ENCODE results near the gene GOLGA8B.
"Not testable (repeated sequence)": the region's sequence is repeated elsewhere in the genome, so short reads cannot be mapped to it uniquely, and the experiment has no call there.

GRCh38 chr15:34559764-34560163 lies 23.7 kb downstream of the GOLGA8B start:
- not testable (repeated sequence) for TF ChIP-seq POLR2A (IDR thresholded peaks at IDR 0.05; ENCODE audit: low read length); GATA1 (IDR thresholded peaks at IDR 0.05; ENCODE audit: low read depth, low read length)

Data from erythroblast (primary cell).